WTC11 (cell line): Measurements from ENCODE around the gene CEP85. TPM values are rescaled to one million over a fixed set of nuclear protein-coding genes. Genes with fewer than 3 reads are reported as not detected.

Source experiments
- ATAC-seq: fragments of 200-7000 bp; cut with Tn5 transposase; 2 replicates; pipeline ENCODE4 v1.10.0; 2021; ENCODE audit warnings: mild to moderate bottlenecking, moderate library complexity
- CTCF ChIA-PET: fragments of 300-600 bp; sonication (Branson Sonifier 250); formaldehyde crosslinking; loops from one replicate; lab custom pipeline; 2021; ENCODE audit warnings: antibody characterized with exemption; lab: Charles Lee
- POLR2A ChIA-PET: fragments of 350-600 bp; sonication (Branson Sonifier 250); formaldehyde crosslinking; loops from one replicate; lab custom pipeline; 2021; ENCODE audit warnings: antibody characterized with exemption; lab: Charles Lee
- DNase-seq: peaks from one replicate; pipeline ENCODE4 v3.0.0; 2021; ENCODE audit warnings: low spot score
- H3K27ac Mint-ChIP-seq: 2 replicates; pipeline ENCODE4 v1.8.0; 2021; ENCODE audit warnings: mixed read lengths
- H3K27me3 Mint-ChIP-seq: 2 replicates; pipeline ENCODE4 v1.8.0; 2021; ENCODE audit warnings: low read depth, mild to moderate bottlenecking, moderate library complexity, mixed read lengths
- H3K36me3 Mint-ChIP-seq: 2 replicates; pipeline ENCODE4 v1.8.0; 2021; ENCODE audit warnings: mixed read lengths
- H3K4me1 Mint-ChIP-seq: 2 replicates; pipeline ENCODE4 v1.8.0; 2022; ENCODE audit warnings: mixed read lengths
- H3K4me3 Mint-ChIP-seq: 2 replicates; pipeline ENCODE4 v1.8.0; 2021; ENCODE audit warnings: mild to moderate bottlenecking, moderate library complexity, mixed read lengths
- H3K9me3 Mint-ChIP-seq: 2 replicates; pipeline ENCODE4 v1.8.0; 2021; ENCODE audit warnings: mixed read lengths
- AR ChIP-seq: fragments of 250-450 bp; sonication (Bioruptor Pico); IDR thresholded peaks from 2 replicates; pipeline ENCODE4 v1.9.0; 2021; ENCODE audit warnings: mild to moderate bottlenecking
- ARID4B ChIP-seq: sonication (generic); formaldehyde crosslinking; IDR thresholded peaks from 2 replicates; pipeline ENCODE4 v1.8.0; 2023; ENCODE audit warnings: missing genetic modification reagents, mild to moderate bottlenecking, borderline replicate concordance
- CDX4 ChIP-seq: fragments of 250-450 bp; sonication (Bioruptor Pico); IDR thresholded peaks from 2 replicates; pipeline ENCODE4 v1.9.0; 2021; ENCODE audit warnings: moderate library complexity, mild to moderate bottlenecking, inconsistent platforms, borderline replicate concordance
- ELF4 ChIP-seq: sonication (generic); formaldehyde crosslinking; IDR thresholded peaks from 2 replicates; pipeline ENCODE4 v1.8.1; 2022; ENCODE audit warnings: low read depth, mild to moderate bottlenecking, moderate library complexity, missing genetic modification reagents
- ERG ChIP-seq: fragments of 250-450 bp; sonication (Bioruptor Pico); IDR thresholded peaks from 2 replicates; pipeline ENCODE4 v1.8.0; 2021; ENCODE audit warnings: mild to moderate bottlenecking
- GRHL2 ChIP-seq: fragments of 250-450 bp; sonication (Bioruptor Pico); IDR thresholded peaks from 2 replicates; pipeline ENCODE4 v1.8.0; 2022; ENCODE audit warnings: mild to moderate bottlenecking, moderate library complexity; ENCODE audit not compliant: insufficient replicate concordance, severe bottlenecking
- HMGA2 ChIP-seq: fragments of 250-450 bp; sonication (Bioruptor Pico); IDR thresholded peaks from 2 replicates; pipeline ENCODE4 v1.4.0; 2021; ENCODE audit warnings: mild to moderate bottlenecking, moderate library complexity
- IRF2 ChIP-seq: sonication (generic); formaldehyde crosslinking; IDR thresholded peaks from 2 replicates; pipeline ENCODE4 v1.8.0; 2022; ENCODE audit warnings: low read depth, missing genetic modification reagents, borderline replicate concordance
- JUN ChIP-seq: sonication (generic); formaldehyde crosslinking; IDR thresholded peaks from 2 replicates; pipeline ENCODE4 v1.8.0; 2023; ENCODE audit warnings: mild to moderate bottlenecking, missing genetic modification reagents
- KAT7 ChIP-seq: sonication (generic); formaldehyde crosslinking; IDR thresholded peaks from 2 replicates; pipeline ENCODE4 v1.8.1; 2023; ENCODE audit warnings: missing genetic modification reagents, mild to moderate bottlenecking, borderline replicate concordance
- PRDM15 ChIP-seq: sonication (generic); formaldehyde crosslinking; IDR thresholded peaks from 2 replicates; pipeline ENCODE4 v1.8.0; 2022; ENCODE audit warnings: missing genetic modification reagents
- PREB ChIP-seq: sonication (generic); formaldehyde crosslinking; IDR thresholded peaks from 2 replicates; pipeline ENCODE4 v1.8.1; 2022; ENCODE audit warnings: mild to moderate bottlenecking, missing genetic modification reagents, moderate library complexity, borderline replicate concordance
- TEAD4 ChIP-seq: sonication (generic); formaldehyde crosslinking; IDR thresholded peaks from 2 replicates; pipeline ENCODE4 v1.8.0; 2022; ENCODE audit warnings: mild to moderate bottlenecking, missing genetic modification reagents
- TP53 ChIP-seq: sonication (generic); formaldehyde crosslinking; IDR thresholded peaks from 2 replicates; pipeline ENCODE4 v1.8.1; 2023; ENCODE audit warnings: mild to moderate bottlenecking, missing genetic modification reagents
- USF2 ChIP-seq: sonication (generic); formaldehyde crosslinking; IDR thresholded peaks from 2 replicates; pipeline ENCODE4 v1.8.1; 2023; ENCODE audit warnings: mild to moderate bottlenecking, missing genetic modification reagents, moderate library complexity
- ZNF219 ChIP-seq: sonication (generic); formaldehyde crosslinking; IDR thresholded peaks from 2 replicates; pipeline ENCODE4 v1.8.0; 2023; ENCODE audit warnings: missing genetic modification reagents, mild to moderate bottlenecking, borderline replicate concordance
- ZNF263 ChIP-seq: sonication (generic); formaldehyde crosslinking; IDR thresholded peaks from 2 replicates; pipeline ENCODE4 v1.8.1; 2022; ENCODE audit warnings: low read depth, mild to moderate bottlenecking, moderate library complexity, missing genetic modification reagents
- ZNF396 ChIP-seq: fragments of 250-450 bp; sonication (Bioruptor Pico); IDR thresholded peaks from 2 replicates; pipeline ENCODE4 v1.8.0; 2021; ENCODE audit warnings: mild to moderate bottlenecking, moderate library complexity, borderline replicate concordance
- total RNA-seq: library from RNA; stranded (reverse); gene quantifications from 3 replicates; pipeline ENCODE4 v1.2.3, GENCODE V29; 2021

CEP85 gene
- total RNA-seq, 1 experiment from 2014 or later = 40.8 TPM

GRCh38 chr1:26300578-26301275 is 66.7 kb downstream of the CEP85 start:
- Mint-ChIP-seq H3K27me3 (no peaks in the 10 kb centered on the region), H3K27ac (peak overlapping the region; percentile 78; the same call in 1 of the 2 replicates), H3K9me3 (no peaks in the 10 kb centered on the region), H3K36me3 (no peaks in the 10 kb centered on the region), H3K4me3 (no peak overlapping the region), H3K4me1 (peaks cover 5% of the 10 kb centered on the region)
- DNase-seq = no peak
- no peak for ATAC-seq
- POLR2A ChIA-PET = no interaction called here
- no peak for TF ChIP-seq JUN
- no peak for TF ChIP-seq TP53 (CRISPR knock-in tag)
- TF ChIP-seq GRHL2 = no peak
- no peak for TF ChIP-seq PREB
- TF ChIP-seq ZNF263 (CRISPR knock-in tag) = no peak
- no peak for TF ChIP-seq HMGA2 (CRISPR knock-in tag)
- TF ChIP-seq ELF4 (CRISPR knock-in tag) = no peak
- no peak for TF ChIP-seq USF2 (CRISPR knock-in tag)
- no peak for TF ChIP-seq ERG
- no peak for TF ChIP-seq ARID4B (CRISPR knock-in tag)
- no peak for TF ChIP-seq ZNF396 (CRISPR knock-in tag)
- TF ChIP-seq ZNF219 = no peak
- TF ChIP-seq TEAD4 (CRISPR knock-in tag) = no peak
- TF ChIP-seq KAT7 = no peak
- TF ChIP-seq CDX4 = no peak
- TF ChIP-seq IRF2 (CRISPR knock-in tag) = no peak
- TF ChIP-seq PRDM15 (CRISPR knock-in tag) = no peak
- TF ChIP-seq AR (CRISPR knock-in tag) = no peak
- CTCF ChIA-PET = interaction anchor here (3.5 kb wide), 1 partner anchor 15 kb away, joined by 28 read pairs; no protein-coding TSS in a partner anchor
